WI38 (cell line): ENCODE measurements around the gene SLC2A5.
"Not testable (repeated sequence)": the region's sequence is repeated elsewhere in the genome, so short reads cannot be mapped to it uniquely, and the experiment has no call there.

Experiments used
- H3K4me3 ChIP-seq: 2 replicates; pipeline ENCODE4 v1.5.1; 2011; ENCODE audit warnings: low read depth, mild to moderate bottlenecking, control low read depth, low read length
- CTCF ChIP-seq: IDR thresholded peaks from 2 replicates; pipeline ENCODE4 v1.5.1; 2012; ENCODE audit warnings: low read depth, mild to moderate bottlenecking, control low read depth, low read length

The SLC2A5 gene

GRCh38 chr1:9022773-9023172 lies 46.7 kb downstream of the SLC2A5 start:
- no peak for TF ChIP-seq CTCF
- H3K4me3 ChIP-seq, result no peak overlapping the region

GRCh38 chr1:9022026-9022738 lies 47.3 kb downstream of the SLC2A5 start:
- not testable (repeated sequence) for H3K4me3 ChIP-seq

GRCh38 chr1:9020305-9020704 lies 49.1 kb downstream of the SLC2A5 start:
- H3K4me3 ChIP-seq, result no peak overlapping the region
- no peak for TF ChIP-seq CTCF

- no peak for TF ChIP-seq CTCF
- no peak overlapping the region for H3K4me3 ChIP-seq
These were observed 49.5 kb downstream of the SLC2A5 start for GRCh38 chr1:9019896-9020295.

- H3K4me3 ChIP-seq, result no peak overlapping the region
- no peak for TF ChIP-seq CTCF
These were observed 51.1 kb downstream of the SLC2A5 start for GRCh38 chr1:9018333-9018732.

- no peak for TF ChIP-seq CTCF
- H3K4me3 ChIP-seq, result no peak overlapping the region
These were observed 53.0 kb downstream of the SLC2A5 start for GRCh38 chr1:9016455-9016854.

GRCh38 chr1:9014475-9015375 lies 54.7 kb downstream of the SLC2A5 start:
- H3K4me3 ChIP-seq, result no peak overlapping the region
- no peak for TF ChIP-seq CTCF
